GM12892 (cell line): ENCODE data around the gene ELOVL6.

ENCODE experiments used
- POLR2A ChIP-seq: IDR thresholded peaks from 2 replicates; pipeline ENCODE4 v1.6.1; 2011; ENCODE audit warnings: low read depth, low read length, control low read depth
- TAF1 ChIP-seq: IDR thresholded peaks from 2 replicates; pipeline ENCODE4 v1.6.1; 2011; ENCODE audit warnings: low read depth, mild to moderate bottlenecking, control low read depth, low read length, borderline replicate concordance

- no peak for TF ChIP-seq POLR2A
- TF ChIP-seq TAF1, result no peak
These were observed 111.2 kb downstream of the ELOVL6 start for GRCh38 chr4:110087070-110087708.
